SK-N-SH treated with all-trans-retinoic acid at 6 μM for 48 hours (cell line): Measurements from ENCODE around the gene EXTL1.

ENCODE experiments used
- ATAC-seq: fragments of 200-7000 bp; cut with Tn5 transposase; 3 replicates; pipeline ENCODE4 v1.9.1; 2020; ENCODE audit warnings: mild to moderate bottlenecking, moderate library complexity
- ARNTL ChIP-seq: fragments of 450-650 bp; formaldehyde crosslinking; IDR thresholded peaks from 2 replicates; pipeline ENCODE4 v1.5.0; 2020; ENCODE audit warnings: low read depth, mild to moderate bottlenecking, moderate library complexity, borderline replicate concordance
- BACH2 ChIP-seq: fragments of 250-450 bp; sonication (Bioruptor Pico); IDR thresholded peaks from 2 replicates; pipeline ENCODE4 v1.9.0; 2021; ENCODE audit warnings: mild to moderate bottlenecking, borderline replicate concordance
- CREB5 ChIP-seq: fragments of 250-450 bp; sonication (Bioruptor Pico); IDR thresholded peaks from 2 replicates; pipeline ENCODE4 v1.5.1; 2020; ENCODE audit warnings: low read depth, mild to moderate bottlenecking, moderate library complexity
- CSDC2 ChIP-seq: fragments of 250-450 bp; sonication (Bioruptor Pico); IDR thresholded peaks from 2 replicates; pipeline ENCODE4 v1.5.0; 2020; ENCODE audit warnings: mild to moderate bottlenecking, moderate library complexity
- CSRNP3 ChIP-seq: fragments of 250-450 bp; sonication (Bioruptor Pico); IDR thresholded peaks from 2 replicates; pipeline ENCODE4 v1.5.1; 2021; ENCODE audit warnings: mild to moderate bottlenecking, moderate library complexity
- ESRRG ChIP-seq: fragments of 250-450 bp; sonication (Bioruptor Pico); IDR thresholded peaks from 2 replicates; pipeline ENCODE4 v1.6.1; 2021; ENCODE audit warnings: mild to moderate bottlenecking
- GLIS3 ChIP-seq: fragments of 250-450 bp; sonication (Bioruptor Pico); IDR thresholded peaks from 2 replicates; pipeline ENCODE4 v1.5.0; 2020; ENCODE audit warnings: mild to moderate bottlenecking, moderate library complexity
- ISL1 ChIP-seq: fragments of 250-450 bp; sonication (Bioruptor Pico); IDR thresholded peaks from 2 replicates; pipeline ENCODE4 v2.1.2; 2022; ENCODE audit warnings: mild to moderate bottlenecking, moderate library complexity
- OSR1 ChIP-seq: fragments of 250-450 bp; sonication (Bioruptor Pico); IDR thresholded peaks from 2 replicates; pipeline ENCODE4 v1.8.0; 2022; ENCODE audit warnings: moderate library complexity, mild to moderate bottlenecking, inconsistent platforms
- PATZ1 ChIP-seq: fragments of 250-450 bp; sonication (Bioruptor Pico); IDR thresholded peaks from 2 replicates; pipeline ENCODE4 v1.8.0; 2020; ENCODE audit warnings: mild to moderate bottlenecking, moderate library complexity, borderline replicate concordance
- POU6F1 ChIP-seq: fragments of 250-450 bp; sonication (Bioruptor Pico); IDR thresholded peaks from 2 replicates; pipeline ENCODE4 v1.8.0; 2021; ENCODE audit warnings: low read depth, mild to moderate bottlenecking, moderate library complexity, borderline replicate concordance
- PPARA ChIP-seq: fragments of 250-450 bp; sonication (Bioruptor Pico); IDR thresholded peaks from 2 replicates; pipeline ENCODE4 v1.5.0; 2020; ENCODE audit warnings: mild to moderate bottlenecking, borderline replicate concordance
- RARB ChIP-seq: fragments of 250-450 bp; sonication (Bioruptor Pico); IDR thresholded peaks from 2 replicates; pipeline ENCODE4 v1.8.0; 2021; ENCODE audit warnings: mild to moderate bottlenecking, moderate library complexity
- SNAI2 ChIP-seq: fragments of 250-450 bp; sonication (Bioruptor Pico); IDR thresholded peaks from 2 replicates; pipeline ENCODE4 v1.5.0; 2020; ENCODE audit warnings: mild to moderate bottlenecking, moderate library complexity
- TCF4 ChIP-seq: fragments of 250-450 bp; sonication (Bioruptor Pico); IDR thresholded peaks from 2 replicates; pipeline ENCODE4 v1.8.0; 2021; ENCODE audit warnings: mild to moderate bottlenecking, moderate library complexity, borderline replicate concordance
- TOX ChIP-seq: fragments of 250-450 bp; sonication (Bioruptor Pico); IDR thresholded peaks from 2 replicates; pipeline ENCODE4 v1.8.0; 2021; ENCODE audit warnings: mild to moderate bottlenecking, moderate library complexity, borderline replicate concordance
- TSHZ2 ChIP-seq: fragments of 250-450 bp; sonication (Bioruptor Pico); IDR thresholded peaks from 2 replicates; pipeline ENCODE4 v1.5.0; 2020; ENCODE audit warnings: mild to moderate bottlenecking, moderate library complexity
- ZC3H10 ChIP-seq: fragments of 250-450 bp; sonication (Bioruptor Pico); IDR thresholded peaks from 2 replicates; pipeline ENCODE4 v1.5.1; 2021; ENCODE audit warnings: mild to moderate bottlenecking, moderate library complexity
- ZFP3 ChIP-seq: fragments of 250-450 bp; sonication (Bioruptor Pico); IDR thresholded peaks from 2 replicates; pipeline ENCODE4 v1.5.0; 2020; ENCODE audit warnings: mild to moderate bottlenecking, moderate library complexity
- ZFP30 ChIP-seq: fragments of 450-650 bp; formaldehyde crosslinking; IDR thresholded peaks from 2 replicates; pipeline ENCODE4 v1.5.0; 2022; ENCODE audit warnings: mild to moderate bottlenecking, moderate library complexity
- ZNF565 ChIP-seq: fragments of 450-650 bp; formaldehyde crosslinking; conservative IDR thresholded peaks from 2 replicates; pipeline ENCODE4 v1.5.0; 2020; ENCODE audit warnings: low read depth, mild to moderate bottlenecking, moderate library complexity
- ZNF70 ChIP-seq: fragments of 450-650 bp; formaldehyde crosslinking; IDR thresholded peaks from 2 replicates; pipeline ENCODE4 v1.5.0; 2020; ENCODE audit warnings: mild to moderate bottlenecking, moderate library complexity

EXTL1 gene

GRCh38 chr1:26049531-26050247 lies 28.1 kb downstream of the EXTL1 start:
- TF ChIP-seq TOX, result no peak
- no peak for TF ChIP-seq SNAI2 (CRISPR knock-in tag)
- TF ChIP-seq POU6F1, result no peak
- TF ChIP-seq ISL1 (CRISPR knock-in tag), result no peak
- no peak for TF ChIP-seq ZFP3 (CRISPR knock-in tag)
- no peak for TF ChIP-seq PPARA (CRISPR knock-in tag)
- TF ChIP-seq PATZ1, result no peak
- no peak for TF ChIP-seq CSDC2 (CRISPR knock-in tag)
- TF ChIP-seq ARNTL (CRISPR knock-in tag), result no peak
- TF ChIP-seq BACH2 (CRISPR knock-in tag), result no peak
- TF ChIP-seq TCF4, result no peak
- TF ChIP-seq ZFP30 (CRISPR knock-in tag), result no peak
- no peak for TF ChIP-seq ESRRG
- no peak for TF ChIP-seq TSHZ2 (CRISPR knock-in tag)
- TF ChIP-seq OSR1, result no peak
- no peak for TF ChIP-seq GLIS3
- TF ChIP-seq CSRNP3, result no peak
- ATAC-seq, result no peak

GRCh38 chr1:26050248-26050640 lies 28.7 kb downstream of the EXTL1 start:
- TF ChIP-seq SNAI2 (CRISPR knock-in tag), result no peak
- no peak for TF ChIP-seq CSDC2 (CRISPR knock-in tag)
- TF ChIP-seq ZFP30 (CRISPR knock-in tag), result no peak
- no peak for TF ChIP-seq ZNF565 (CRISPR knock-in tag)
- TF ChIP-seq RARB (CRISPR knock-in tag), result no peak
- no peak for TF ChIP-seq TCF4
- TF ChIP-seq ESRRG, result no peak
- TF ChIP-seq CREB5 (CRISPR knock-in tag), result no peak
- TF ChIP-seq ZNF70 (CRISPR knock-in tag), result no peak
- no peak for TF ChIP-seq ZC3H10 (CRISPR knock-in tag)
- no peak for TF ChIP-seq POU6F1
- TF ChIP-seq BACH2 (CRISPR knock-in tag), result no peak
- TF ChIP-seq TOX, result no peak
- no peak for TF ChIP-seq GLIS3
- no peak for ATAC-seq
